ENCODE measurements around the gene ELK1. TPM values are rescaled to one million over a fixed set of nuclear protein-coding genes. Genes with fewer than 3 reads are reported as not detected.
A peak's percentile ranks its signal among the peaks of the same experiment; 100 is the strongest.
"Not testable (repeated sequence)": the region's sequence is repeated elsewhere in the genome, so short reads cannot be mapped to it uniquely, and the experiment has no call there.

ELK1 gene
- total RNA-seq, 2 donors from 2014 or later = 82.7 to 84.9 TPM

DNA sequence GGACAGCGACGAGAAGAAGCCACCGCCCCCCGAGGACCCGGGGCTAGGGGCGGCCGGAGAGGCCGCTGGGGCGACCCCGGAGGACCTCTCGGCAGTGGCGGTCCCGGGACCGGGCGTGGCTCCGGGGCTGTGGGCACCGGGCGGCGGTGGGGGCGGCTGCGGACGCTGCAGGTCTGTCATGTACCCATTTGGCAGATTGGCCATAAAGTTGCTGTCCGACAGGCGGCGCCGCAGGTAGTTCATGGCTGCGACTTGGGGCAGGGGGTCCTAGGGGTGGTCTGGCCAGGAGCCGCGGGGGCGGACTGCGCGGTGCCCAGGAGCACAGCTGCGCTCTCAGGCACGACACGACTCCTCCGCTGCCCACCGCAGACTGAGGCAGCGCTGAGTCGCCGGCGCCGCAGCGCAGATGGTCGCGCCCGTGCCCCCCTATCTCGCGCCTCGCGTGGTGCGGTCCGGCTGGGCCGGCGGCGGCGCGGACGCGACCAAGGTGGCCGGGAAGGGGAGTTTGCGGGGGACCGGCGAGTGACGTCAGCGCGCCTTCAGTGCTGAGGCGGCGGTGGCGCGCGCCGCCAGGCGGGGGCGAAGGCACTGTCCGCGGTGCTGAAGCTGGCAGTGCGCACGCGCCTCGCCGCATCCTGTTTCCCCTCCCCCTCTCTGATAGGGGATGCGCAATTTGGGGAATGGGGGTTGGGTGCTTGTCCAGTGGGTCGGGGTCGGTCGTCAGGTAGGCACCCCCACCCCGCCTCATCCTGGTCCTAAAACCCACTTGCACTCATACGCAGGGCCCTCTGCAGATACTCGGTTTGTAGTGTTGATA, 30.7 kb downstream of the ELK1 start, which contains the start of gene SYN1:
Gene SYN1, minus strand, starts transcription at position 372 of the 817 bp plus-strand sequence. Its CDS starts 129 bp downstream, at position 243.
- H3K36me3 Mint-ChIP-seq (ENCODE audit: insufficient read depth in 2 of 2) = no peaks in the 10 kb centered on the region
- ATAC-seq (replicated peaks in 1 of 2) (peak; percentile 75 to 79), DNase-seq (peak; percentile 86 to 87)
- peak within 1 kb of the TSS; percentile 50 to 71 for H3K4me3 Mint-ChIP-seq
- H3K27me3 Mint-ChIP-seq (ENCODE audit: low read depth) = peaks cover 49% of the 10 kb centered on the region
- H3K9me3 Mint-ChIP-seq = no peaks in the 10 kb centered on the region
- H3K4me1 Mint-ChIP-seq (ENCODE audit: low read depth) = peaks cover 14% of the 10 kb centered on the region
- no peak within 1 kb of the TSS for H3K27ac Mint-ChIP-seq

DNA sequence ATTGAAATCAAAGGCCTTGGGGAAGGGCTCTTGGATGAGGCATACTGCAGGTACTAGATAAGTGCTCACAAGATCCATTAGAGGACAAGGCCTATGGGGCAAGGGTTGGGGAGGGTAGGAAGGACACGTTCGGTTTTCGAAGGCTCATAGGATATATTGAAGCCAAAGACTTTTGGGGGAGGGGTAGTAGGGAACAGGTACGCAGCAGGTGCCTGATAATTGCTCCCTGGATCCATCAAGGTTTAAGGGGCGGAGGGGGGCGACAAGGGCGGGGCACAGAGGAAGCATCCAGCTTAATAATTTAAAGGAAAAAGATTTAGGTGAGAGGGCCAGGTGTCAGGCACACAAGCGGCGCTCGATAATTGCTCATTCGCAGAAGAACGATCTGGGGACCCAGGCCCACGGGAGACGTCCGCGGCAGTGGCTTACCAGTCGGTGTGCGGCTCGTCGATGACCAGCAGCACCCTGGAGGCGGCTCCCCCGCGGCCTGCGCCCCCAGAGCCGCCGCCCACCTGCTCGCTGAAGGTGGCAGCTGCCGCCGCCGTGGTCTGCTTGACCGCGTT, 31.4 kb downstream of the ELK1 start:
- H3K4me3 Mint-ChIP-seq = peak overlapping the region; percentile 50 to 71
- DNase-seq (no peak), ATAC-seq (replicated peaks in 1 of 2) (no peak)
- peaks cover 49% of the 10 kb centered on the region for H3K27me3 Mint-ChIP-seq (ENCODE audit: low read depth)
- peaks cover 14% of the 10 kb centered on the region for H3K4me1 Mint-ChIP-seq (ENCODE audit: low read depth)
- no peaks in the 10 kb centered on the region for H3K36me3 Mint-ChIP-seq (ENCODE audit: insufficient read depth in 2 of 2)
- H3K27ac Mint-ChIP-seq = no peak overlapping the region
- no peaks in the 10 kb centered on the region for H3K9me3 Mint-ChIP-seq

DNA sequence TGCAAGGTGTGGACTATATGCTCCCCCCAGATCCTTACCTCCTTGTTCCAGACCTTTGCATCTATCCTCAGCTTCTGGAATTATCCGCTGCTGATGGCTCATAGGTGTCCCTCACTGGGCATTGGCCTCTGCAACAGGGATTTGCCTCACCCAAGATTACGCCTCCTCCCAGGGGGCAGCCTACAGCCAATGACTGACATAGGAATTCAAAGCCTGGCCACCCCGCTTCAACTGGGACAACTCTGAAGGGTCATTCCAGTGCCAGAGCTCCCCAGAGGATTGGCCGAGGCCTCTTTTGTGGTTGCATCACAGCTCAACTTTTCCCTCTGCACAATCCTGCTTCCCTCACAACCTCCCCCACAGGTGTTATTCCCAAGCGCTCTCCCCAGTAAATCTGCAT, 35.7 kb downstream of the ELK1 start:
- Mint-ChIP-seq H3K4me1 (ENCODE audit: low read depth) (peaks cover 6% of the 10 kb centered on the region), H3K4me3 (no peak overlapping the region), H3K36me3 (ENCODE audit: insufficient read depth in 2 of 2) (no peaks in the 10 kb centered on the region), H3K9me3 (no peaks in the 10 kb centered on the region), H3K27ac (no peak overlapping the region), H3K27me3 (ENCODE audit: low read depth) (peaks cover 39% of the 10 kb centered on the region)
- ATAC-seq (replicated peaks in 1 of 2) (no peak), DNase-seq (no peak)

DNA sequence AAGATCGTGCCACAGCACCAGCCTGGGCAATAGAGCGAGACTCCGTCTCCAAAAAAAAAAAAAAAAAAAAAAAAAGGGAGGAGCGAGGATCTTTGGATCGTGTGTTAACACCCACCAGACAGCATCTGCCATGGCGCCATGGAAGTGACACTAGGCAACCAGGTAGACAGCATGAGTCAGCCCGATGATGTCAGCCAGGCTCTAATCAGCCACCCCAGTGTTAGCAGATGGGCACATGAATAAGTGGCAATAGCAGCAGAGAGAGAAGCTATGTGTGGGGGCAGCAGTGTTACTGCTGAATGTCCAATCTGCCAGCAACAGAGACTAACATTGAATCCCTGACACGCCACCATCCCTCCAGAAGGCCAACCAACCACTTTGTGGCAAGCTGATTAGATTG, 37.3 kb downstream of the ELK1 start:
- Mint-ChIP-seq H3K27ac (no peak overlapping the region), H3K9me3 (no peaks in the 10 kb centered on the region), H3K27me3 (ENCODE audit: low read depth) (peaks cover 34% of the 10 kb centered on the region), H3K4me3 (no peak overlapping the region), H3K36me3 (ENCODE audit: insufficient read depth in 2 of 2) (no peaks in the 10 kb centered on the region), H3K4me1 (ENCODE audit: low read depth) (no peaks in the 10 kb centered on the region)
- ATAC-seq (replicated peaks in 1 of 2) (no peak), DNase-seq (no peak)

DNA sequence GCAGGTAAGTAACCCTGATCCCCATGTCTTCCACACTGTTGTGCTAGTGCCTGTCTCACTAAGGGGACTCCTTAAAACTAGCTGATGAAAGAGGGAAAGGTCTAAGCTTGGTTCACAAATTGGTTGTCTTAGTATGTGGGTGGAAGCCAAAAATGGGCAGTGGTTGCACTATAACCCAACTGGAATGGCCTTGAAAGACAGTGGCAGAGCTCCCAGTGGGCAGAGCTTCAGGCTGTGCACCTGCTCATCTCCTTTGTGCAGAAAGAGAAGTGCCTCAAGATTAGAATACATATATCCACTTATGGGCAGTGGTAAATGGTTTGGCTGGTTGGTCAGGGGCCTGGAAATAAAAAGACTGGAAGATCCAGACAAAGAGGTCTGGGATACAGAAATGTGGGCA, 37.9 kb downstream of the ELK1 start:
- ATAC-seq (replicated peaks in 1 of 2) (no peak), DNase-seq (no peak)
- Mint-ChIP-seq H3K4me3 (no peak overlapping the region), H3K27me3 (ENCODE audit: low read depth) (peaks cover 27% of the 10 kb centered on the region), H3K4me1 (ENCODE audit: low read depth) (no peaks in the 10 kb centered on the region), H3K9me3 (no peaks in the 10 kb centered on the region), H3K36me3 (ENCODE audit: insufficient read depth in 2 of 2) (no peaks in the 10 kb centered on the region), H3K27ac (no peak overlapping the region)

DNA sequence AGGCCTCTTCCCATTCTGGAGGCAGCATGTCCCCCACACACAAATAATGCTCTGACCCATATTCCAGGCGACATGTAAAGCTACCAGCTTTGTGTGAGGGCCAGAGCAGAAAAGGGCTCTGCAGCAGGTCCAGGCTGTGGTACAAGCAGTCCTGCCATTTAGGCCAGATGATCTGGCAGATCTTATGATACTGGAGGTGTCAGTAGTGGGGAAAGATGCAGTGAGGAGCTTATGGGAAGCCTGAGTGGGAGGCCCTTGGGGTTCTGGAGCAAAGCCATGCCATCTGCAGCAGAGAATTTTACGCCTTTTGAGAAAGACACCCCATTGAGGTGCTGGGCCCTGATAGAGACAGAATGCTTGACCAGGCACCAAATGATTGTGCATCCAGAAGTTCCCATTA, 38.4 kb downstream of the ELK1 start:
- no peak for DNase-seq
- H3K36me3 Mint-ChIP-seq (ENCODE audit: insufficient read depth in 2 of 2) = no peaks in the 10 kb centered on the region
- H3K27me3 Mint-ChIP-seq (ENCODE audit: low read depth) = peaks cover 25% of the 10 kb centered on the region
- no peak for ATAC-seq (replicated peaks in 1 of 2)
- no peak overlapping the region for H3K27ac Mint-ChIP-seq
- H3K4me1 Mint-ChIP-seq (ENCODE audit: low read depth) = no peaks in the 10 kb centered on the region
- H3K4me3 Mint-ChIP-seq = no peak overlapping the region
- no peaks in the 10 kb centered on the region for H3K9me3 Mint-ChIP-seq

DNA sequence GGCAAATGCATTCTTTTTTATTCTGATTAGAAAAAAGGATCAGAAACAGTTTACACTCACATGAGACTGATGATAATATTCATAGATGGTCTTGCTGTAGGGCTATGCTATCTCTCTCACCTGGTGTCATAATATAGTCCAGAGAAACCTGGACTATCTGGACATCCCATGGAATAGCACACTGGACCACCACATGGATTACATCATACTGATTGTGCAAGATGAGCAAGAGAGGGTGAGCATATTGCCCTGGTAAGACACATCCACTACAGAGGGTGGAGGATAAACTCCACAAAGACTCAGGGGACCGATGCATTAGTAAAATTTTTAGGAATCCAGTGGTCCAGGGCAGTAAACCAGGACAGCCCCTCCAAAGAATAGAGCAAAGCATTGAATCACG, 38.9 kb downstream of the ELK1 start:
- Mint-ChIP-seq H3K27me3 (ENCODE audit: low read depth) (peaks cover 21% of the 10 kb centered on the region), H3K36me3 (ENCODE audit: insufficient read depth in 2 of 2) (no peaks in the 10 kb centered on the region), H3K9me3 (no peaks in the 10 kb centered on the region), H3K27ac (no peak overlapping the region), H3K4me3 (no peak overlapping the region), H3K4me1 (ENCODE audit: low read depth) (no peaks in the 10 kb centered on the region)
- DNase-seq (no peak), ATAC-seq (replicated peaks in 1 of 2) (no peak)

DNA sequence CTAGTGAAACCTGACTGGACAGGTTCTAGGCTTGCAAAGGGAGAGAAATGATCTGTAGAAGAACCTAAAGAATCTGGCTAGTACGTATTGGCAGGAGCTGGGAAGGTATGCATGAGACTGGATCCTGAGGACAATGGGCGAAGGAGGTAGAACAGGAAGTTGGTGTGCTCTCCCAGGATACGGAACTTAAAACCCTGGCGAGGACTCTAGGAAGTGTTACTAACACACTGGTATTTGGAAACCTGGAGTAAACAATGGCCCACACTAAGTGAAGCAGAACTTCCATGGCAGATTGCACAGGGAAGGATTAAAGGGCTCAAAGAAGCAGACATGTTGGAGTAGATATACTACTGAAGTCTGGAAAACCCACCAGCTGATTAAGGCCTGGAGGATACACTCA, 39.9 kb downstream of the ELK1 start:
- Mint-ChIP-seq H3K36me3 (ENCODE audit: insufficient read depth in 2 of 2) (no peaks in the 10 kb centered on the region), H3K4me3 (no peak overlapping the region), H3K9me3 (no peaks in the 10 kb centered on the region), H3K4me1 (ENCODE audit: low read depth) (no peaks in the 10 kb centered on the region), H3K27ac (no peak overlapping the region), H3K27me3 (ENCODE audit: low read depth) (peaks cover 12% of the 10 kb centered on the region)
- ATAC-seq (replicated peaks in 1 of 2) = no peak
- no peak for DNase-seq

DNA sequence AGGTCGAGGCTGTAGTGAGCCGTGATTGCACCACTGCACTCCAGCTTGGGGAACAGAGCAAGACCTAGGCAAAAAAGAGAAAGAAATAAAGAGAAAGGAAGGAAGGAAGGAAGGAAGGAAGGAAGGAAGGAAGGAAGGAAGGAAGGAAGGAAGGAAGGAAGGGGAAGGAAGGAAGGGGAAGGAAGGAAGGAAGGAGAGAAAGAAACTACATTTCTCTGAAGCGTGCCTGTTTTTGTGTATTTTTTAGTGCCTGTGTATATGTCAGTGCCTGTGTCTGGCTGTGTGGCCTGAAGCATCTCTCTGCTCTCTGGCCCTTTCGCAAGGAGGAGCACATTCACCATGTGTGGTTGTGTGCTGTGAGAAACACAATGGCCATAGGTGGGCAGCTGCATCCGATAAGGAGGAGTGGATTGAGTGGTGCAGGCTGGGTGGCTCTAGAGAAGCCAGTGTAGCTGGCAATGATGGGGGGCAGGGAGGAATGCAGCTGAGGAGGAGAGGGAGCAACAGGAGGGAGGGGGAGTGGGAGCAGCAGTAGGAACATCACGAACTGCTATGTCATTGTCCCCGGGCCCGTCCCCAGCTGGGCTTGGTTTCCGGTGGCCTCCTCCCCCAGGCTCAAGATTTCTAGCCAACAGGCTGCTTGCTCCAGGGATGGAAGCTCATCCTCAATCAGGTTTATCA, 42.1 kb downstream of the ELK1 start:
- ATAC-seq (replicated peaks in 1 of 2) (no peak), DNase-seq (no peak)
- no peaks in the 10 kb centered on the region for H3K36me3 Mint-ChIP-seq (ENCODE audit: insufficient read depth in 2 of 2)
- H3K4me1 Mint-ChIP-seq (ENCODE audit: low read depth) = no peaks in the 10 kb centered on the region
- no peak overlapping the region for H3K27ac Mint-ChIP-seq
- no peaks in the 10 kb centered on the region for H3K9me3 Mint-ChIP-seq
- H3K27me3 Mint-ChIP-seq (ENCODE audit: low read depth) = peaks cover 12% of the 10 kb centered on the region
- no peak overlapping the region for H3K4me3 Mint-ChIP-seq

DNA sequence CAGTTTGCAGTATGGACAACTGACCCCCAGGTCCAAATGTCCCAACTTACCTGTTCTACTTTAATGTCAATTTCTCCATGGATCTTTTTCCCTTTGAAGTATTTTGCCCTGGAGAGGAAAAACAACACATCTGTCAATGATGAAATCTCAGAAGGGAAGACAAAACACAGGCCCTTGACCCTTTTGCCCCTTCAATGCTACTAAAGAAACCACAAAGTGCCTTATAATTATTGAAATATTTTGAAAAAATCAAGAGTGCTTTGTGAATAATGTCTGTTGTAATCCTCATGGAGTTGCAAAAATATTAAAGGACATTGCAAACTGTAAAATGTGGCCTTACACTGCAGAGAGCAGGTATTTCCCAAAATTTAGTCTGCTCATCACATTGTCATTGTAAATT, 43.3 kb downstream of the ELK1 start:
- no peaks in the 10 kb centered on the region for H3K4me1 Mint-ChIP-seq (ENCODE audit: low read depth)
- H3K27me3 Mint-ChIP-seq (ENCODE audit: low read depth) = peaks cover 7% of the 10 kb centered on the region
- H3K36me3 Mint-ChIP-seq (ENCODE audit: insufficient read depth in 2 of 2) = no peaks in the 10 kb centered on the region
- no peak overlapping the region for H3K27ac Mint-ChIP-seq
- ATAC-seq (replicated peaks in 1 of 2) = no peak
- no peaks in the 10 kb centered on the region for H3K9me3 Mint-ChIP-seq
- H3K4me3 Mint-ChIP-seq = no peak overlapping the region
- no peak for DNase-seq

DNA sequence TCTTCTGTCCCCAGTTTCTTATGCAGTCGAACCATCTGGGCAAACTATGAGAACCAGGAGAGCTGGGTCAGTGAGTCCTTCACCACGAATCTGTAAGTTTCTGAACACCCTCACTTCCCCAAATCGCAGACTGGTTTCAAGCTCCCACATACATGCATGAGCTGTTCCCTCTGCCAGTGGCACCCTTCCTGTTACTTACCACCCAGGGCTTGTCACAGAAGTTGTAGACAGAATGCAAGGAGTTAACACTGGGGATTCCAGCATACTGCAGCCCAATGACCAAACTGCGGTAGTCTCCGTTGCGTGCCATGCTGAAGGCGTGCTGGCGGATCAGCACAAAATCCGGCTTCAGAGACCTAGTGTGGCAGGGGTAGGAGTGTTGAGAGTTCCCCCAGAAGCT, 45.3 kb downstream of the ELK1 start:
- ATAC-seq (replicated peaks in 1 of 2) (no peak), DNase-seq (no peak)
- H3K4me1 Mint-ChIP-seq (ENCODE audit: low read depth) = no peaks in the 10 kb centered on the region
- no peaks in the 10 kb centered on the region for H3K36me3 Mint-ChIP-seq (ENCODE audit: insufficient read depth in 2 of 2)
- peaks cover 9% of the 10 kb centered on the region for H3K27me3 Mint-ChIP-seq (ENCODE audit: low read depth)
- H3K4me3 Mint-ChIP-seq = no peak overlapping the region
- no peaks in the 10 kb centered on the region for H3K9me3 Mint-ChIP-seq
- no peak overlapping the region for H3K27ac Mint-ChIP-seq

DNA sequence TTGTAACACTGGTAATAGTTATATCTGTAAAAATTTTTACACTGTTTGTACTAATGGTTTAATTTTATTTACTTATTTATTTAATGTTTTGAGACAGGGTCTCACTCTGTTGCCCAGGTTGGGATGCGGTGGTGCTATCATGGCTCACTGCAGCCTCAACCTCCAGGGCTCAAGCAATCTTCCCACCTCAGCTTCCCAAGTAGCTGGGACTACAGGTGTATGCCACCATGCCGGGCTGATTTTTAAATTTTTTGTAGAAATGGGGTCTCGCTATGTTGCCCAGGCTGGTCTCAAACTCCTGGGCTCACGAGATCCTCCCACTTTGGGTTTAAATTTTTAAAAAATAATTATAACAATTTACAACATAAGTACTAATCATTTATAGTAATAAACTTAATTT, 47.2 kb downstream of the ELK1 start:
- H3K27me3 Mint-ChIP-seq (ENCODE audit: low read depth); H3K27ac Mint-ChIP-seq; H3K4me3 Mint-ChIP-seq; DNase-seq; H3K4me1 Mint-ChIP-seq (ENCODE audit: low read depth); H3K9me3 Mint-ChIP-seq; ATAC-seq (replicated peaks in 1 of 2); H3K36me3 Mint-ChIP-seq (ENCODE audit: insufficient read depth in 2 of 2): not testable (repeated sequence)

DNA sequence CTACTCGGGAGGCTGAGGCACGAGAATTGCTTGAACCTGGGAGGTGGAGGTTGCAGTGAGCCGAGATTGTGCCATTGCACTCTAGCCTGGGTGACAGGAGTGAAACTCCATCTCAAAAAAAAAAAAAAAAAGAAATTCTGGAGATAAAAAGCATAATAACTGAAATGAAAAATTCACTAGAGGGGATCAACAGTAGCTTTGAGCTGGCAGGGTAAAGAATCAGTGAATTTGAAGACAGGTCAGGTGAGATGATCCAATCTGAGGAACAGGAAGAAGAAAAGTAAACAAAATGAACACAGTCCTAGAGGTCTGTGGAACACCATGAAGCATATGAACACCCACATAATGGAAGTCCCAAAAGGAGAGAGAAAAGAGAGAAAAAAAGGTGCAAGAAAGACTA, 53.1 kb downstream of the ELK1 start:
- Mint-ChIP-seq H3K27me3 (ENCODE audit: low read depth) (peaks cover 8% of the 10 kb centered on the region), H3K4me1 (ENCODE audit: low read depth) (no peaks in the 10 kb centered on the region), H3K36me3 (ENCODE audit: insufficient read depth in 2 of 2) (peaks cover 5 to 9% of the 10 kb centered on the region in 2 donors), H3K27ac (no peak overlapping the region), H3K9me3 (peaks cover 4 to 7% of the 10 kb centered on the region in 2 donors), H3K4me3 (no peak overlapping the region)
- DNase-seq (no peak), ATAC-seq (replicated peaks in 1 of 2) (no peak)
